ENCODE measurements around the gene DDC. TPM values are rescaled to one million over a fixed set of nuclear protein-coding genes. Genes with fewer than 3 reads are reported as not detected.
"Not testable (repeated sequence)": the region's sequence is repeated elsewhere in the genome, so short reads cannot be mapped to it uniquely, and the experiment has no call there.

The DDC gene
- total and polyA plus RNA-seq, 7 donors = 0.36 to 77.2 (median 49.9) TPM; not detected in 3

DNA sequence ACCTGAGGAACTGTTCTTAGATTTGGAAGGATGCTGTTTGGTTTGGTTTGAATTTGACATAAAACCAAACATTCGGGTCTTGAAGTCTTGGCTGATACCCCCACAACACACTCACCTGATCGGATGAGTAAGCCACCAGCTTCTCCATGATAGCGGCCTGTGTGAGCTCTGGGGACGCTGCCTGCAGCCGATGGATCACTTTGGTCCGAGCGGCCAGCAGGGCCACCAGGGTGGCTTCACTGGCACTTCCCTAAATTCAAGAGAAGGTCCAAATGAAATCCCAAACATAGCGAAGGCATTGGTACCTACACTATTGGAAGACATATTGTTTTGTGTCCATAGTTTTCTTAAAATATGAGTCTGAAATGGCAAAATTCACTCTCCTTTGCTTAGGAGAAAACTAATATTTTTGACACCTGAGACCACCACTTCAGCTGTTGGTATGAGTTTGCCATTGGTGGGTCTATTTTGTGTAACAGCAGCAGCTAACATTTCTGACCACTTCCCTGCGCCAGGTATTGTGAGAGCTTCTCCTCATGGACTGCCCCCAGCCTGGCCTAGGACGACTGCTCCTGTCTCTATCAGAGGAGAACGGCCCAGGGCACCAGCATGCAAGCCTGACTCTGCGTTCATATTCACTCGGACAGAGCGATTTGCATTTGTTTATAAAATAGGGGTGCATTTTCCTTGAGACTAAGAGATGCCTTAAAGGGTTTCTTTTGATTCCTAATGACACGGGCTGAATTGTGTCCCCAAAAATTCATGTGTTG lies 35.9 kb downstream of the DDC start:
- TF ChIP-seq, protein P1, sequence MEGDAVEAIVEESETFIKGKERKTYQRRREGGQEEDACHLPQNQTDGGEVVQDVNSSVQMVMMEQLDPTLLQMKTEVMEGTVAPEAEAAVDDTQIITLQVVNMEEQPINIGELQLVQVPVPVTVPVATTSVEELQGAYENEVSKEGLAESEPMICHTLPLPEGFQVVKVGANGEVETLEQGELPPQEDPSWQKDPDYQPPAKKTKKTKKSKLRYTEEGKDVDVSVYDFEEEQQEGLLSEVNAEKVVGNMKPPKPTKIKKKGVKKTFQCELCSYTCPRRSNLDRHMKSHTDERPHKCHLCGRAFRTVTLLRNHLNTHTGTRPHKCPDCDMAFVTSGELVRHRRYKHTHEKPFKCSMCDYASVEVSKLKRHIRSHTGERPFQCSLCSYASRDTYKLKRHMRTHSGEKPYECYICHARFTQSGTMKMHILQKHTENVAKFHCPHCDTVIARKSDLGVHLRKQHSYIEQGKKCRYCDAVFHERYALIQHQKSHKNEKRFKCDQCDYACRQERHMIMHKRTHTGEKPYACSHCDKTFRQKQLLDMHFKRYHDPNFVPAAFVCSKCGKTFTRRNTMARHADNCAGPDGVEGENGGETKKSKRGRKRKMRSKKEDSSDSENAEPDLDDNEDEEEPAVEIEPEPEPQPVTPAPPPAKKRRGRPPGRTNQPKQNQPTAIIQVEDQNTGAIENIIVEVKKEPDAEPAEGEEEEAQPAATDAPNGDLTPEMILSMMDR (IDR thresholded peaks at IDR 0.05) = no peak
- TF ChIP-seq EP300 (IDR thresholded peaks at IDR 0.05) (no peak), POLR2AphosphoS5 (IDR thresholded peaks at IDR 0.05) (no peak), POLR2A (IDR thresholded peaks at IDR 0.05) (no peak)
- no peaks in the 10 kb centered on the region for H3K36me3 ChIP-seq
- 88 to 91% methylated on average over 15 of the region's 15 CpGs for WGBS, 2 donors
- no peaks in the 10 kb centered on the region for H3K4me1 ChIP-seq
- intact Hi-C loops (cut with DNase I) = no loop called here
- no peaks in the 10 kb centered on the region for H3K9me3 ChIP-seq
- H3K27ac ChIP-seq = no peak overlapping the region
- DNase-seq = no peak
- H3K4me3 ChIP-seq = no peak overlapping the region
- H3K27me3 ChIP-seq = peaks cover 0 to 9% (median 0%) of the 10 kb centered on the region in 3 donors

DNA sequence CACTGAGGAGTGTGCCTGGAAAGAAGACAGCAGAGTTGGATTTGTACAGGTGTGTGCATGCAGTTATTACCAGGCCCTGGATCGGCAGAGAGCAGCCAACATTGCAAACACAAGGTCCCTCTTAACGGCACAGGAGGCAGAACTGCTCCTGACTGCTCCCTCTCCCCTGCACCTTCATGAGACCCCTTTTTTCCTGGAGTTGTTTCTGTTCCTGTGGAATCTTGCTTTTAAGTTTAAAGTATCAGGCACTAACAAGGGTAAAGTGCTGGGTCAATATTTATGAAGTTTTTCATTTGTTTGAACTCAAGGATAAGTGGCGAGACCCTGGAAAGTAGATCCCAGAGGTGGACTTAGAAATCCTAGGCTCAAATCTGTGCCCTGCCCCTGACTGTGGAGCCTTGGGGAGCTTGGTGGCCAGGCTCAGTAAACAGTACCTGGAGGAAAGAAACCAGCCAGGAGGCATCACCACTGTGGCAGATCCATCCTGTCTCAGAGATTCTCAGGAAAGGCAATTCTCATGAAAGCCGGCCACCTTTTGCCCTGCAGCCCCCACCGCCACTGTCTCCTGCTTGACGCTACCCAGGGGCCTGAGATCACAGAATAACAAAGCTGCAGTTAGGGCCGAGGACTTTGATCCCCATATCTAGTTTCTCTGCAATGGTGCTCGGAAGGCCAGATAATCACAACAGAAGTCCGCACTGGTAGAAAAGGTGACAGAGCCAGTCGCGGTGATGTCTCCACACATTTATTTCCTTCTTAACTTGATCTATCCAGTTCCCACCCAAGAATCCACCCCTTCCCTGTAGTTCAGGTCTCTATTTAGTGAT lies 36.7 kb downstream of the DDC start:
- peaks cover 0 to 9% (median 0%) of the 10 kb centered on the region in 3 donors for H3K27me3 ChIP-seq
- intact Hi-C loops (cut with DNase I) = no loop called here
- DNase-seq = no peak
- H3K36me3 ChIP-seq = no peaks in the 10 kb centered on the region
- no peak overlapping the region for H3K4me3 ChIP-seq
- H3K4me1 ChIP-seq = no peaks in the 10 kb centered on the region
- 24 to 55% methylated on average over 11 of the region's 11 CpGs for WGBS, 2 donors
- no peak overlapping the region for H3K27ac ChIP-seq
- TF ChIP-seq EP300 (IDR thresholded peaks at IDR 0.05) = no peak
- no peak for TF ChIP-seq POLR2AphosphoS5 (IDR thresholded peaks at IDR 0.05)
- TF ChIP-seq POLR2A (IDR thresholded peaks at IDR 0.05) = no peak
- TF ChIP-seq, protein P1 (IDR thresholded peaks at IDR 0.05) = no peak
- H3K9me3 ChIP-seq = no peaks in the 10 kb centered on the region

DNA sequence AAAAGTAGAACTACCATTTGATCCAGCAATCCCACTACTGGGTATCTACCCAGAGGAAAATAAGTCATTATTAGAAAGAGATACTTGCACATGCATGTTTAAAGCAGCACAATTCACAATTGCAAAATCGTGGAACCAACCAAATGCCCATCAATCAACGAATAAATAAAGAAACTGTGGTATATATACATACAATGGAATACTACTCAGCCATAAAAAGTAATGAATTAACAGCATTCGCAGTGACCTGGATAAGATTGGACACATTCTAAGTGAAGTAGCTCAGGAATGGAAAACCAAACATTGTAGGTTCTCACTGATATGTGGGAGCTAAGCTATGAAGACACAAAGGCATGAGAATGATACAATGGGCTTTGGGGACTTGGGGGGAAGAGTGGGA lies 45.9 kb downstream of the DDC start:
- H3K27me3 ChIP-seq; H3K4me1 ChIP-seq; H3K9me3 ChIP-seq; H3K4me3 ChIP-seq; intact Hi-C loops (cut with DNase I); H3K27ac ChIP-seq; DNase-seq; H3K36me3 ChIP-seq: not testable (repeated sequence)
- 83 to 88% methylated on average over 3 of the region's 3 CpGs for WGBS, 2 donors

DNA sequence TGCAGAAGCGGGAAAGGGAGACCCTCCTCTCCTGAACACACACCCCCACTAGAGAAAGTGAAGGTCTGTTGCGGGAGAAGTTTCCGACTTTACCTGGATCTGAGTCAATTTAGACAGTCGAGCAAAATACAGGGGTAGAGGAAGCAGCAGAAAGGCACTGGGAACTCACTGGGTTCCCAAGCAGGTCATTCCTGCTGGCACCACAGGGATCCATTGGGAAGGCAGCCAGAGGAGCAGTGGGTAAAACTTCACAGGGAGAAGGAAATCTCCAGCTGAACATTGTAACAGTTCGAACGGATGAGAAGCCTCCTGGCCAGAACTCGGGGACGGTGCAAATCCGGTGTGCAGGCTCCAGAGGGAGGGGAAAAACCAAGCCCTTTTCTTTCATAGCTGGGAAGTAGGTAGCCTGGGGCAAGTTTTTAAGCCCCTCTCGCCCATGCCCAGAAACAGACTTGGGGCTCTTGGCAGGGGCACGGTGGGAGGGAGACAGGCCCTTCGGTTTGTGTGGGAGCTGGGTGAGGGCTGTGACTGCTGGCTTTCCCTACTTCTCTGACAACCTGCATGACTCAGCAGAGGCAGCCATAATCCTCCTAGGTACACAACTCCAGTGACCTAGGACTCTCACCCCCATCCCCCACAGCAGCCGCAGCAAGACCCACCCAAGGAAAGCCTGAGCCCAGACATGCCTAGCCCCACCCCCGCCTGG lies 51.9 kb downstream of the DDC start:
- Histone ChIP-seq H3K27ac (no peak overlapping the region), H3K4me3 (no peak overlapping the region), H3K36me3 (no peaks in the 10 kb centered on the region), H3K4me1 (no peaks in the 10 kb centered on the region), H3K9me3 (no peaks in the 10 kb centered on the region), H3K27me3 (no peaks in the 10 kb centered on the region)
- no peak for DNase-seq
- TF ChIP-seq, protein P1 (IDR thresholded peaks at IDR 0.05) = no peak
- 92% methylated on average over 14 of the region's 14 CpGs for WGBS, 2 donors
- intact Hi-C loops (cut with DNase I) = no loop called here

DNA sequence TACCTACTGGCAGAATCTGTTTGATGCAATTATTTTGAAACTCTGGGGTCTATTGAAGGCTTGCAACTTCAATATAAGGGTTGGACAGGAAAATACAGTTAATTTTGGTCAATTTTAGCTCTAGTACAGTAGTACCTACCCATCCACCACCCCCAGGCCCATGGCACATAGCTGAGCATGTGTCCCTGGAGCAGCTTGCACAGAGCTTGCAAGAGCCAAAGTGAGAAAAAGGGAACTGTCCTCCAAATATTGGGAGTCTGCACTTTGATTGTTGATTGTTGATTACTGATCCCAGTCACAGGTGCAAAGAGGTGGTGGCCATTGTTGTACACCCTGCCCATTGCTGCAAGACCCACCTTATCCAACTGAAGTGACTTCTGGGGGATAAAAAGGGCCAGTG lies 52.8 kb downstream of the DDC start:
- Histone ChIP-seq H3K36me3 (no peaks in the 10 kb centered on the region), H3K9me3 (no peaks in the 10 kb centered on the region), H3K4me1 (no peaks in the 10 kb centered on the region), H3K4me3 (no peak overlapping the region), H3K27ac (no peak overlapping the region), H3K27me3 (no peaks in the 10 kb centered on the region)
- TF ChIP-seq POLR2AphosphoS5 (IDR thresholded peaks at IDR 0.05) (no peak), POLR2A (IDR thresholded peaks at IDR 0.05) (no peak), EP300 (IDR thresholded peaks at IDR 0.05) (no peak)
- TF ChIP-seq, protein P1 (IDR thresholded peaks at IDR 0.05) = no peak
- intact Hi-C loops (cut with DNase I) = no loop called here
- no peak for DNase-seq

Measured in sigmoid colon (tissue), 7 donors.